GM12891 (cell line): ENCODE results near the gene TPGS1.

Experiments used
- PAX5 ChIP-seq: IDR thresholded peaks from 2 replicates; pipeline ENCODE4 v1.6.1; 2011; ENCODE audit warnings: low read length, moderate library complexity, mild to moderate bottlenecking; ENCODE audit not compliant: insufficient read depth, severe bottlenecking
- POLR2A ChIP-seq: IDR thresholded peaks from 2 replicates; pipeline ENCODE4 v1.6.1; 2011; ENCODE audit warnings: low read depth, low read length, control low read depth

DNA sequence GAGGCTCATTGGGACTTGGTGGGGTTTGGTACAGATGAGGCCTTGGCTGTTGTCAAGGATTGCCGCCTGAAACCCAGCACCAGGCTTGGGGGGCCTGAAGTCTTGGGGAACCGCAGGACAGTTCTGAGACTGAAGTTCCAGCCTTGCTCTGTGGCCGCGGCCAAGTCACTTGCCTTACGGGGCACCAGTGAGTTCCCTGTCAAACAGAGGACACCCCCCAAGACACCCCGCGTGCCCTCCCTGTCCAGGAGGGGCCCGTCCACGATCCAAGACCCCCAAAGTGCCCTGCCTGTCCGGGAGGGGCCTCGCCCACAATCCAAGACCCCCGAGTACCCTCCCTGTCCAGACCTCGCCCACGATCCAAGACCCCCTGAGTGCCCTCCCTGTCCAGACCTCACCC lies 26.8 kb downstream of the TPGS1 start:
- no peak for TF ChIP-seq POLR2A
- TF ChIP-seq PAX5: no peak
